HG03521 (cell line): Measurements from ENCODE around the gene LAT.
"Not testable (repeated sequence)": the region's sequence is repeated elsewhere in the genome, so short reads cannot be mapped to it uniquely, and the experiment has no call there.

Source experiments
- ATAC-seq: cut with Tn5 transposase; IDR thresholded peaks from one replicate; pipeline ENCODE4 v1.9.1; 2021; ENCODE audit warnings: mild to moderate bottlenecking, moderate library complexity; ENCODE audit not compliant: unreplicated experiment

Gene LAT

DNA sequence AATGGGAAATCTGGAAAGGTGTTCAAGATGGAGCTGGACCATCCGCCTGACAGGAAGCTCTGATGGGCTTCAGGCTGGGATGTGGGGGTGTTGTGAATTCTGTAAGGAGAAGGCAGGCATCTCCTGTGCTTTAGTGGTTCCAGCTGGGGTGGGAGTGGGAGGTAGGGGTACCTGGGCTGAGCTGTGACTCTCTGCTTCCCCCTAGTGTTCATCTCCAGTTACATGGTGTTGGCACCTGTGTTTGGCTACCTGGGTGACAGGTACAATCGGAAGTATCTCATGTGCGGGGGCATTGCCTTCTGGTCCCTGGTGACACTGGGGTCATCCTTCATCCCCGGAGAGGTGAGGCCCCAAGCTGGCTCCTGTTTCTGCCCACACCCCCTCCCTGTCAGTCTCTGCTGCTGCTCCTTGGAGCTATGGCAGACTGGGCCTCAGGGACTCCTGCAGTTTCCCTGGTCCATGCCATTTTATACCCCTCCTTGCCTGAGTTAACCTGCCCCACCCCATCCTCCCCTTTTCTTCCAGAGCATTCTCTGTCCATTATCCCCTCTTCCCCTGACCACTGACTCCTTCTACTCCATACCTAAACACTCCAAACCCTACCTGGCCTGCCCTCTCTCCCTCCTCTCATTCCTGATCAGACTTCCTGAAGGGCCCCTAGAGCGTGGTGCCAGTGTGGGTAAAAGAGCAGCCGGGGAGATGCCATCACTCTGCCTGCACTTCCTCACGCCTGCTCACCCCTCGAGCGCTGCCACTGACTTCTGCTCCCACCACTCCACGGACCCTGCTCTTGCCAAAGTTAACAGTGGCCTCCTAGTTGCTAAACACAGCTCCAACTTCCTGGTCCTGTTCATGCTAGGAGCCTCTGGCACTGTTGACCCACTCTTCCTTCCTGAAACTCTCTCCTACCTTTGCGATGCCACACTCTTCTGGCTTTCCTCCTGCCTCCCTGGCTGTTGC lies 6.9 kb upstream of the LAT start:
- ATAC-seq, result no peak

- not testable (repeated sequence) for ATAC-seq
Observed at GRCh38 chr16:28980330-28980729, 4.5 kb upstream of the LAT start.

- no peak for ATAC-seq
Observed at GRCh38 chr16:28980929-28981328, 3.9 kb upstream of the LAT start.

GRCh38 chr16:28981517-28981916 lies 3.3 kb upstream of the LAT start:
- ATAC-seq, result no peak

GRCh38 chr16:28982418-28982817 lies 2.4 kb upstream of the LAT start:
- no peak for ATAC-seq

DNA sequence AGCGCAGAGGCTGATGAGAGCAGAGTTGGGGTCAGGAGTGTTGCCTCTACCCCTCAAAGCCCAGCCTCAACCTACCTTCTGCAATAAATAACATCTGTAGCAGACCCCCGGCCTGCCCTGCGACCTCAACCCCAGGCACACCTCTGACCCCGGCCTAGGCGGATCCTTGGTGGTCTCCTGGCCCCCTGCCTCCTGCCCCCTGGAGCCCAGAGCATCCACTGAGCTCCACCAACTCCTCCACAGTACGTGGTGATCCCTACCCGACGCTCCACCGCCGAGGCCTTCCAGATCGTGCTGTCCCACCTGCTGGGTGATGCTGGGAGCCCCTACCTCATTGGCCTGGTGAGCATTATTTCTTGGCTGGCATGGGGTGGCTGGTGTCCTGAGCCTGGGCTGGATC lies 1.9 kb upstream of the LAT start:
- ATAC-seq, result no peak

DNA sequence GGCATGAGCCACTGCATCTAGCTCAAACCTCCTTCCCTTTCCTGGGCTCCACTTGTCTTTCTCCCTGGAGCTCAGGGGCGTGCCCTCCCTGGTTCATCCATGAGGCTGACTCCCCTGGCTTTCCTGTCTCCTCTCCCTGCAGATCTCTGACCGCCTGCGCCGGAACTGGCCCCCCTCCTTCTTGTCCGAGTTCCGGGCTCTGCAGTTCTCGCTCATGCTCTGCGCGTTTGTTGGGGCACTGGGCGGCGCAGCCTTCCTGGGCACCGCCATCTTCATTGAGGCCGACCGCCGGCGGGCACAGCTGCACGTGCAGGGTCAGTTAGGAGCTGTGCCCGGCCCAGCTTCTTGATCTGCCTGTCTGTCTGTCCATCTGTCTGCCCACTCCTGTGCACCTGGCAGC lies 1.2 kb upstream of the LAT start:
- ATAC-seq, result no peak

- no peak for ATAC-seq
Observed at GRCh38 chr16:28984091-28984490, 761 bp upstream of the LAT start.

GRCh38 chr16:28985211-28986041 lies 574 bp downstream of the LAT start:
- no peak for ATAC-seq

DNA sequence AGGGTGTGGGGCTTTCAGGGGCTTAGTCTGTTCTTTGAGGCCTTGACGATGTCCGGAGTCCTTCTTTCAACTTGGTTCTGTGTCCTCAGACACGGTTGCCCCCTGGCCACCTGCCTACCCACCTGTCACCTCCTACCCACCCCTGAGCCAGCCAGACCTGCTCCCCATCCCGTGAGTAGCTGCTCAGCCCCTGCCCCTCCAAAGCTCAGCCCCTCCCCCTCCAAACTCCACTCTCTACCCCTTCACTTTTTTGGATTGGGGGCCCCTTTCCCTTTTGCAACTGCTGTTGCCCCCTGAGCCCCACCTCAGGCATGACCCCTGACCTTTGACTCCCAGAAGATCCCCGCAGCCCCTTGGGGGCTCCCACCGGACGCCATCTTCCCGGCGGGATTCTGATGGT lies 1.2 kb downstream of the LAT start:
- ATAC-seq, result no peak

- ATAC-seq, result no peak
Observed at GRCh38 chr16:28986492-28986891, 1.6 kb downstream of the LAT start.

- no peak for ATAC-seq
Observed at GRCh38 chr16:28987170-28987853, 2.5 kb downstream of the LAT start.

GRCh38 chr16:28989363-28989762 lies 4.5 kb downstream of the LAT start:
- no peak for ATAC-seq

DNA sequence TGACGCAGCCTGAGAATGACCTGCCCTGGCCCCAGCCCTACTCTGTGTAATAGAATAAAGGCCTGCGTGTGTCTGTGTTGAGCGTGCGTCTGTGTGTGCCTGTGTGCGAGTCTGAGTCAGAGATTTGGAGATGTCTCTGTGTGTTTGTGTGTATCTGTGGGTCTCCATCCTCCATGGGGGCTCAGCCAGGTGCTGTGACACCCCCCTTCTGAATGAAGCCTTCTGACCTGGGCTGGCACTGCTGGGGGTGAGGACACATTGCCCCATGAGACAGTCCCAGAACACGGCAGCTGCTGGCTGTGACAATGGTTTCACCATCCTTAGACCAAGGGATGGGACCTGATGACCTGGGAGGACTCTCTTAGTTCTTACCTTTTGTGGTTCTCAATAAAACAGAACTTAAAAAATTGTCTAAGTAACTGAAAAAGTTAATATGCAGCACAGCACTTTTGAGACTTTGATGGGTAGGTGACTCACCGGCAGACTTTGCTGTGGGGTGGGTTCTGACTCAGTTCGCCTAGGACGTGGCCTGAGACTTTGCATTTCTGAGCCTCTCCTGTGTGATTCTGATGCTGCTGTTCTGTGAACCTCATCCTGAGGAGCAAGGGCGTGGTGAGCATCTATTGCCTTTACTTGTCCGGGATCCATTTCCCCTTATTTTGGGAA lies 5.7 kb downstream of the LAT start:
- ATAC-seq, result no peak

GRCh38 chr16:28991687-28992086 lies 6.8 kb downstream of the LAT start:
- no peak for ATAC-seq

- ATAC-seq, result no peak
Observed at GRCh38 chr16:28992496-28992895, 7.6 kb downstream of the LAT start.

GRCh38 chr16:28998837-28999236 lies 14.0 kb downstream of the LAT start:
- no peak for ATAC-seq

DNA sequence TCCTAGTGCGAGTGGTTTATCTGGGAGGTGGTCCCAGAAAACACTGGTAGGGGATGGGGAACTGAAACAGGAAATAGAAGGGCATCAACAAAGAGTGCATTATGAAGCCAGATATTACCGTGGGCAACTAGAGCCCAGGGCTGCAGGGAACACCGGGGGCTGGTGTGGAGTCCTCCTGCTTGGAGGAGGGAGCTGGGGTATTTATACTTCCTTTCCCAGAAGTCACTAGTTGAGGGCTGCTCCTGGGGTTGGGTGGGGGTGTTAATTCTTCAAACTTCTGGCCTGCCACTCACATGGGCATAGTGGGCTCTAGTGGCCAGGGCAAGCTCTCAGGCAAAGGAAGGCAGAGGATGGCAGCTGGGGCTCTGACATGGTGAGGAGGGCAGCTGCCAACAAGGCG lies 14.7 kb downstream of the LAT start:
- no peak for ATAC-seq

DNA sequence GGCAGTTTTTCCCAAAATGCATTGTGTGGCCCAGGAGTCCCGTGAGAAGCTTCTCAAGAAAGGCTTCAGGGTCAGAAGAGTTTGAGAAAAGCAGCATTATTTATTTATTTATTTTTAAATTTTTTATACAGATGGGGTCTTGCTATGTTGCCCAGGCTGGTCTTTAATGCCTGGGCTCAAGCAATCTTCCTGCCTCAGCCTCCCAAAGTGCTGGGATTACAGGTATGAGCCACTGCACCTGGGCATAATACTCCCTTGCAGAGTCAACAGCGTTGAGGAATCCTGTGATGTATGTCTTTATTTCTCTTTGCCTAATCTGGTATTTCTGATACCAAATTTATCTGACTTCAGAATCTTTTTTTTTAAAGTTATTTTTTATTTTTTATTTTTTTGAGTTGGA lies 15.2 kb downstream of the LAT start:
- no peak for ATAC-seq

- not testable (repeated sequence) for ATAC-seq
Observed at GRCh38 chr16:29004496-29005139, 19.8 kb downstream of the LAT start.
